ENCODE data around the gene HAUS6.
"Not testable (repeated sequence)": the region's sequence is repeated elsewhere in the genome, so short reads cannot be mapped to it uniquely, and the experiment has no call there.

The HAUS6 gene

DNA sequence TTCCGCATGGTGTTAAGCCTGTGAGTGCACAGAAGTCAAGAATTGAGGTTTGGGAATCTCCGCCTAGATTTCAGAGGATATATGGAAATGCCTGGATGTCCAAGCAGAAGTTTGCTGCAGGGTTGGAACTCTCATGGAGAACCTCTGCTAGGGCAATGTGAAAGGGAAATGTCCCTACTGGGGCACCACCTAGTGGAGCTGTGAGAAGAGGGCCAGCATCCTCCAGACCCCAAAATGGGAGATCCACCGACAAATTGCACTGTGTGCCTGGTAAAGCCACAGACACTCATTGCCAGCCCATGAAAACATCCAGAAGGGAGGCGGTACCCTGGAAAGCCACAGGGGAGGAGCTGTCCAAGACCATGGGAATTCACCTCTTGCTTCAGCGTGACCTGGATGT lies 66.1 kb downstream of the HAUS6 start:
- DNase-seq = no peak

DNA sequence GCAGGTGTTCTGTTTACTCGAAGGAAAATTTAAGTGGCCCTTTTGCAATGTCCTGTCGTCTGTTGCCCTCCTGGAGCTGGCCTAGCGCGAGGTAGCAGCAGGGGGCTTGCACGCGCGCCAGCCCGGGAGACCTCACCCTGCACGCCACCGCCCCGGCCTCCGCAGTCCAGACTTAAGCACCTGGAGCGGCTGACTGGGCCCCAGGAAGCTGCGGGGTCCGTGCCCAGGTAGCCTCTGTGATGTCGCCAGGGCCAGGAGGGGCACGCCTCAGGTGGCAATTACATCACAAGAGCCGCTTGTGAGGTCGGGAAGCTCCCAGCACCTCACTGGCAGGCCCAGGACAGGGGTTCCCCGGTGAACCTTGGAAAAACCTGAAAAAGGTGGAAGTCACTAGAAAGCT lies 69.7 kb downstream of the HAUS6 start, which contains the start of gene SAXO1:
TSS of gene SAXO1 (minus strand) at position 195 of the 400 bp plus-strand sequence. CDS start 301 bp downstream, outside the sequence.
- no peak for DNase-seq

DNA sequence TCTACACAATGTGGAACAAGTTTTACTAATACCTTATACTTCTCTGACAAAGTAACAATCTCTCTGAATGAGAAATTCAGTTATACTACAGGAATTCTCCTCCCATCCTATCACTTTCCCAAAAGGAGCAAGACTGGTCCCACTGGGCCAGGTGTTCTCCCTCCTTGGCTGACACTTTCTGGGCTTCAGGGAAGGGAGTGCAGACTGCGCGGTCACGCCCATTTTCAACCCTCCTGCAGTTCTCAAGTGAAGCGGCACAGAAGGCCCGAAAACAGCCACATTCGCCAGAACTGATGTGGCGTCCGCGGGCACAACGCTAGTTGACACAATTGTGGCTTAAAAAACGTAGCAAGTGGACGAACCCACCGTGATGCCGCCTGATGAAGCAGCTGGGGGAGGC lies 70.3 kb downstream of the HAUS6 start:
- no peak for DNase-seq

DNA sequence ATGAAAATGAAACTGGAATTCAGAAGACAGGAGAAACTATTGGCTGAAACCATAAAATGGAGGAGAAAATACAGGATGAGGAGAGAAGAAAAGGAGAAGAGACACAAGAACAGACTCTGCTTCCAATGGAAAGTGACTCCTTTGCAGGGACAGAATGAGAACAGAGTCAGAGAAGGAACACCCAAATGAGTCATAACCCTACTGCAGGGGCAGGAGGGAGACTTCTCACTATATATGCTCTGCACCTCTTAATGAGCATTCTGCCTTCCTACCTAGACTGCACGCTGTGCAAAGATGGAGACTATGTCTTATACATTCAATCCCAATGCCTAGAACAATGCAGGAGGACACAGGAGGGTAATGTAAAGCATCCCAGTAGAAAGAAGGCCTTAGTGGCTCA lies 71.8 kb downstream of the HAUS6 start:
- DNase-seq = no peak

DNA sequence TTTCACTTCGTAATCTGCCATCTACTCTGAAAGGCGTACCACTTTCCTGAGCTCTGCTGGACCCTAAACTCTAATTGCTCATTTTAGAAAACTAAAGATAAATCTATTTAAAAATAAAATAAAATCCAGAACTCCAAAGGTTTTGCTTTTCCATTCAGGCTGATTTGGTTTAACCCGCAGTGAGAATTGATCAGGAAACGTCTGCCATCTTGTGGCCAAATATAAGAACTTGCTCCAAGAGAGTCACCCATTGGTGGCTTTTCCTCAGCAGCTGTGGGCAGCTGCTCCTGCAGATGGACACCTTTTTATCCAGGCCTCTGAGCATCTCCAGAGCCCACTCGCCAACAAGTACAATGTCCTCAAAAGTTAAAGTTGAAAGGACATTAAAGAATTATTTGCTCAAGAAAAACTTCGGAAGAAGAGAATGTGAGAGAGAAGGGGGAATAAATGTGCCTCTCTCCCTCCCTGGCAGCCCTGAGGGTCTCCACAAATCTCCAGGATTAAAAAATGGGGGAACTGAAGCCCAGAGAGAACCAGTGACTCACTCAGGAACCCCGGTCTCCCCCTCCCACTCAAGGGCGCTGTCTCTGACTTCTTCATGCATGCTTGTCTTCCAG lies 73.8 kb downstream of the HAUS6 start:
- DNase-seq = peak; percentile 59

DNA sequence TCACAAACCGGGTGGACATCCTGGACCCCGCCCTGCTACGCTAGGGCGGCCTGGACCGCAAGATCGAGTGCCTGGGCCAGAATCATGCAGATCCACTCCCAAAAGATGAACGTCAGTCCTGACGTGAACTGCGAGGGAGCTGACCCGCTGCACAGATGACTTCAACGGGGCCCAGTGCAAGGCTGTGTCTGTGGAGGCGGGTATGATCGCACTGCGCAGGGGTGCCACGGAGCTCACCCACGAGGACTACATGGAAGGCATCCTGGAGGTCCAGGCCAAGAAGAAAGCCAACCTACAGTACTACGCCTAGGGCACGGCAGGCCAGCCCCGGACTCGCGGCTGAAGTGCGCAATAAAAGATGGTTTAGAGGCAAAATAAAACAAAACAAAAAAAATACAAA lies 74.9 kb downstream of the HAUS6 start:
- no peak for DNase-seq

DNA sequence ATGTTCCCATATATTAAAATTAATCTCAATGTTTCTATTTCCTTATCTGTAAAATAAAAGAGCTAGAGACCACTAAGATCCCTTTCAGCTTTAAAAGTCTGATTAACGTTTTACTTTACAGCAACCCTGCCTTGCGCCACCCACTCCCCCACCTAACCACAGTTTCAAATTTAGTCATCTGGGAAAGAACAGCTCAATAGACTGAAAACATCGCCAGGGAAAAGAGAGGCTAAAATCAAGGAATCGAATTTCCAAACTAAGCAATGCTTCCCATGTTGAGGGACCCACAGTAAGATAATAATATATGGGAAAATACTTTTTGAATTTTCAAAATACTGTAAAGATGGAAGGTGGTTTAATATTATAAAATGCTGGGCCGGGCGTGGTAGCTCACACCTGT lies 76.3 kb downstream of the HAUS6 start:
- no peak for DNase-seq

DNA sequence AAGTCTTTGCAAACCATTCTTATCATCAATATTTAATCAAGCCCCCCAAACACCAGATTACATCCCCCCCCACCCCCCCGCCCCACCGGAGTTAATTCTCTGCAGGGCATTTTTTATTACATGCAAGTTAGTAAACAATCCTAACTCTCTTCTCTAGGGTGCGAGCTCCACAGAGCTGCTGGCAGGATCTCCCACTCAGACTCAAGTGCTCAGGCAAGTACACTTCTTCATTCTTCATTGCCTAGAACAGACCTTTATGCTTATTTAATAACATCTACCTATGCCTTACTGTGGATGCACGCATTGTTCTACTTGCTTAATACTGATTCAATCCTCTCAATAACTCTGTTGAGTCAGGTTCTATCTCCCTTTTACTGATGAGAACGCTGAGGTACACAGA lies 79.6 kb downstream of the HAUS6 start:
- DNase-seq = no peak

DNA sequence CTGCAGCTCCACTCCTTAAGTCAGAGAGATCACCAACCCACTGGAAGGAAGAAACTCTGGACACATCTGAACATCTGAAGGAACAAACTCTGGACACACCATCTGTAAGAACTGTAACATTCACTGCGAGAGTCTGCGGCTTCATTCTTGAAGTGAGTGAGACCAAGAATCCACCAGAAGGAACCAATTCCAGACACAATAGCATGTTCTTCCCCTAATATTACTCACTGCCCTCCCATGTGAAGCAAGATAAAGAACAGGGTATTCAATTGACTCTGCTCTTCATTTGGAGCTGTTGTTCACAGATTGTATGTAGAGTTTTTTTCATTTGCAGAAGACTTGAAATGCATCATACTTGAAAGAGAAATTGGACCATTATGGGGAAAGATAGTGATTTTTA lies 80.5 kb downstream of the HAUS6 start:
- no peak for DNase-seq

DNA sequence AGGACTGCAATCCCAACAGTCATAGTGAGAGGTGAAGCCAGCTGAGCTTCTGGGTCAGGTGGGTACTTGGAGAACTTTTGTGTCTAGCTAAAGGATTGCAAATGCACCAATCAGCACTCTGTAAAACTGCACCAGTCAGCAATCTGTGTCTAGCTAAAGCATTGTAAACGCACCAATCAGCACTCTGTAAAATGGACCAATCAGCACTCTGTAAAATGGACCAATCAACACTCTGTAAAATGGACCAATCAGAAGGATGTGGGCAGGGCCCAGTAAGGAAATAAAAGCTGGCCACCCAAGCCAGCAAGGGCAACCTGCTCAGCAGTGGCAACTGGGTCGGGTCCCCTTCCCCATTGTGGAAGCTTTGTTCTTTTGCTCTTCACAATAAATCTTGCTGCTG lies 81.1 kb downstream of the HAUS6 start:
- DNase-seq = not testable (repeated sequence)

DNA sequence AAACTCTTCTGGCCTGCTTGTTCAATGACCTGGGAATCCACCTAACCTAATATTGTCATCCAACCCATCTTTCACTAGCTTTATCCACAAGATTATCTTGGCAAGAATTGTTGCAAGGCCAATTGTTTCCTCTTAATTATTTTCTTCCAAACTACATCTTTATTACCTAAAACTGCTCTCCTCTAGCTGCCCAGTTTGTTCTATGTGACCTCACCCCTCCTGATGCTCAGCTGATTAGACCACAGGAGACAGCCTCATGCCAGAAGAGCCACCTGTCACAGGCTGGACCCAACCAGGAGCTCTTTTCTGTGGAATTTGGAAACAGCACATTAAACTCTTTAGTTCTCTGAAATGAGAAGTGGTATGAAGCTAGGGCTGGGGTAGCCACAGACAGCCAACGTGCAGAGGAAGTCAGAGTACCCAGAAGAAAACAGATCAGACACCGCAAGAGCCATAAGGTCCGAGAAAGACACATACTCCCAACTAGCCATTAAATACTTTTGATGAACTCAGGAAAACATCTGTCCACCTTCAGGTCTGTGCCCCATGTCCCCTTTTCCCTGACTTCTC lies 81.7 kb downstream of the HAUS6 start:
- no peak for DNase-seq

DNA sequence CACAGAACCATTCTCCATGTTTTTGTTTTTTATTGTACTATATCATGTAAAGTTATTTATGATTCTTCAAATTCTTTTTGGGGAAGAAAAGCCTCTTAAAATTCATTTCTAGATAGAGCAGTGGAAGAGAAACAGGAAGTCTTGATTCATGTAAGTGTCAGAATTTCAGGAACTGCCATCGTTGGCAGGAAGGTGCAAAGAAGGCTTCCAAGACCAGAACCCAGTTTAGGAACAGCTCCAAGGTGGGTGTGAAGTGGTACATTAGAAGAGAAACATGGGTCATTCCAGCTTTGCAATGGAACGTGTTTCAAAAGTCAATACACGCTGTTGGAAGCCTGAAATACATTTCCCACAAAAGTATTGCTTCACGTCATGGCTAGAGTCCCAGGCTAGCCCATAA lies 84.5 kb downstream of the HAUS6 start:
- DNase-seq = no peak

DNA sequence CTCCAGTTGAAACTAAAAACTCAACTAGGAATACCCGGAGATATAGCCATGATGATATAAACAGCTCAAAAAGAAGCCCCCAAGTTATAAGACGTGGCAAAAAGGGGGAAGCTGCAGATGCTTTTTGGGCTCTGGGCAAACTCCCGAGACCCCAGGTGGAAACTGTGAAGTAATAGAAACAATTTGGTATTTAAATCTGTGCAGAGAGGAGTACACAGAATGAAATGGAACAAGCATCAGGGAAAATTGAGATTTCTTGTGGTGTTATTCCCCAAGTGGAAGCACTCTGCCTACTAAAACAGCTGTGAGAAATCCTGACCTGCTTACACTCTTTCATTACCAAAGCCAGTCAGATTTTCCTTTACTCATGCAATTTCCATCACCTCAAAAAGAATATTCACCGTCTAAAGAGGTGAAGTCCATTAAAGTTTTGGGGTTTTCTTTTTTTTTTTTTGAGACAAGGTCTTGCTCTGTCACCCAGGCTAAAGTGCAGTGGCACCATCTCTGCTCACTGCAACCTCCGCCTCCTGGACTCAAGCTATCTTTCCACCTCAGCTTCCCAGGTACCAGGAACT lies 93.2 kb downstream of the HAUS6 start:
- no peak for DNase-seq

Data from femur (tissue), 1 donor.